Right renal cortex interstitium (tissue), 3 donors: ENCODE results near the gene IGFLR1. TPM values are rescaled to one million over a fixed set of nuclear protein-coding genes. Genes with fewer than 3 reads are reported as not detected.

ENCODE experiments used
- DNase-seq, 3 donors: peaks; one replicate each; pipeline ENCODE4 v3.0.0-alpha.2; 2013; ENCODE audit warnings: low read depth in 3 of 3, low spot score in 2 of 3
- polyA plus RNA-seq, 3 donors: library from polyadenylated mRNA; unstranded; fragments of 120-200 nt; gene quantifications; one replicate each; pipeline ENCODE4 v1.2.1, GENCODE V29; 2013; ENCODE audit not compliant: insufficient read length in 3 of 3

Gene IGFLR1
- polyA plus RNA-seq, 3 donors, result 1.8 to 2.7 (median 2.7) TPM

GRCh38 chr19:35740423-35741202, 1.6 kb downstream of the IGFLR1 start:
- DNase-seq, result peak; percentile 90 to 97 (median 97)

DNA sequence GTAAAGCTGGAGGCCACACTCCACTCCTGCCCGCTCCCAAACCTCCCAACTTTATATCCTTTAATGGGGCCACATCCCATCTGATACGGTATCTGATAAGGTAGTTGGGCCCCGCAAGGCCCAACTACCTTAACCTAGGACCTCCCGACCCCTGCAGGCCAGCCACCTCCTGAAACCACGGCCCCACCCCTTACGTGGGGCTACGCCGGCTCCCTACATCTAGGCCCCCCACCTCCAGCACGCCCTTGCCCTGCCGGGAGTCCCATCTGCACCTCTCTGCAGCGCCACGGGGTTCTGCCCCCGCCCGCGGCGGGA, 2.2 kb downstream of the IGFLR1 start:
- no peak for DNase-seq

GRCh38 chr19:35739275-35740107, 2.8 kb downstream of the IGFLR1 start:
- DNase-seq, result no peak

GRCh38 chr19:35738887-35739229, 3.4 kb downstream of the IGFLR1 start:
- no peak for DNase-seq

GRCh38 chr19:35738021-35738886, 4.0 kb downstream of the IGFLR1 start:
- DNase-seq, result no peak

- DNase-seq, result no peak
These were observed 5.1 kb downstream of the IGFLR1 start for GRCh38 chr19:35736913-35737886.

- no peak for DNase-seq
These were observed 7.4 kb downstream of the IGFLR1 start for GRCh38 chr19:35734889-35735288.

DNA sequence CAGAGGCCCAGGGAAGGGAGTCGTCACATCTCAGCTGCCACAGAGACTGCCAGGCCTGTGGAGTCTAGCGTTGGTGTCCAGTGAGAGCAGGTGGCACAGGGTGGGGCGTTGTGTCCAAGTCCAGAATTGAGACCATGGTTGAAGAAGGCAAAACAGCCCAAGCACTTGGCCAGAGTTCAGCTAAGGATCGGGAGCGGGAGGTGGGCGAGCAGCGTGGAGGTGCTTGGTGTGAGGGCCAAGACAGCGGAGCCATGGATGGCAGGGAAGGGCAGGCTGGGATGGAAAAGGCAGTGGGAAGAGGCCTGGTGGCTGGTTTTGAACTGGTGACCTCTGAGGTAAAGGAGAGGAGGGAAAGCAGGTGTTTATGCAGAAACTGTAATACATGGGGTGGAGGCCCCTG, 8.0 kb downstream of the IGFLR1 start:
- no peak for DNase-seq

DNA sequence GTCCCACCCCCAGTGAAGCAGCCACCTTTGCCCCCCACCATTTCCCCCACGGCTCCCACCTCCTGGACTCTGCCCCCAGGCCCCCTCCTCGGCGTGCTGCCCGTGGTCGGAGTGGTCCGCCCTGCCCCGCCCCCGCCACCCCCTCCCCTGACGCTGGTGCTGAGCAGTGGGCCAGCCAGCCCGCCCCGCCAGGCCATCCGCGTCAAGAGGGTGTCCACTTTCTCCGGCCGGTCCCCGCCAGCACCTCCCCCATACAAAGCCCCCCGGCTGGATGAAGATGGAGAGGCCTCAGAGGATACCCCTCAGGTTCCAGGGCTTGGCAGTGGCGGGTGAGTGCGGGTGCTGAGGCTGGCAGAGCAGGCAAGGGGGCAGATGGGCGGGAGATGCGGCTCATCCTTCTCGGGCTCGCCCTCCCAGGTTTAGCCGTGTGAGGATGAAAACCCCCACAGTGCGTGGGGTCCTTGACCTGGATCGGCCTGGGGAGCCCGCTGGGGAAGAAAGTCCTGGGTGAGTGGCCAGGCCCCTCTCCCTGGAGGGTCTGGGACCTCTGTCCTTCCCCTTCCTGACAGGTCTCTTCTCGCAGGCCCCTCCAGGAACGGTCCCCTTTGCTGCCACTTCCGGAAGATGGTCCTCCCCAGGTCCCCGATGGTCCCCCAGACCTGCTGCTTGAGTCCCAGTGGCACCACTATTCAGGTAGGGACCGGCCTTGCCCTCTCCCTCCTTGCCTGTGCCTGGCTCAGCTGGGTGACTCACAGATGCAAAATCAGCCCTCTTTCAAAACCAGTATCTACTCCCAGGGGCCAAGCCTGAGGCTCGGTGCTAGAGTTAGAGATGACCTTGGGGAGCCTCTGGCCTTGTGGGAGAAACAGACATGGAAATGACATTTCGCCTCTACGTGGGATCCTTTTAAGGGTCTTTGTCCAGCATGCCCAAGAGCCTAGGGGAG, 8.8 kb downstream of the IGFLR1 start:
- DNase-seq, result no peak

DNA sequence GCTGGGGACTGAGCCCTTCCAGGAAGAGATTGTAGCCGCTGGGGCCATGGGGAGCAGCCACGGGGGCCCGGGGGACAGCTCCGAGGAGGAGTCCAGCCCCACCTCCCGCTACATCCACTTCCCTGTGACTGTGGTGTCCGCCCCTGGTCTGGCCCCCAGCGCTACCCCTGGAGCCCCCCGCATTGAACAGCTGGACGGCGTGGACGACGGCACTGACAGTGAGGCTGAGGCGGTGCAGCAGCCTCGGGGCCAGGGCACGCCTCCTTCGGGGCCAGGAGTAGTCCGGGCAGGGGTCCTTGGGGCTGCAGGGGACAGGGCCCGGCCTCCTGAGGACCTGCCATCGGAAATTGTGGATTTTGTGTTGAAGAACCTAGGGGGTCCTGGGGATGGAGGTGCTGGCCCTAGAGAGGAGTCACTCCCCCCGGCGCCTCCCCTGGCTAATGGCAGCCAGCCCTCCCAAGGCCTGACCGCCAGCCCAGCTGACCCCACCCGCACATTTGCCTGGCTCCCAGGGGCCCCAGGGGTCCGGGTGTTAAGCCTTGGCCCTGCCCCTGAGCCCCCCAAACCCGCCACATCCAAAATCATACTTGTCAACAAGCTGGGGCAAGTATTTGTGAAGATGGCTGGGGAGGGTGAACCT, 9.6 kb downstream of the IGFLR1 start:
- DNase-seq, result no peak

- no peak for DNase-seq
These were observed 10.4 kb downstream of the IGFLR1 start for GRCh38 chr19:35731779-35732405.

DNA sequence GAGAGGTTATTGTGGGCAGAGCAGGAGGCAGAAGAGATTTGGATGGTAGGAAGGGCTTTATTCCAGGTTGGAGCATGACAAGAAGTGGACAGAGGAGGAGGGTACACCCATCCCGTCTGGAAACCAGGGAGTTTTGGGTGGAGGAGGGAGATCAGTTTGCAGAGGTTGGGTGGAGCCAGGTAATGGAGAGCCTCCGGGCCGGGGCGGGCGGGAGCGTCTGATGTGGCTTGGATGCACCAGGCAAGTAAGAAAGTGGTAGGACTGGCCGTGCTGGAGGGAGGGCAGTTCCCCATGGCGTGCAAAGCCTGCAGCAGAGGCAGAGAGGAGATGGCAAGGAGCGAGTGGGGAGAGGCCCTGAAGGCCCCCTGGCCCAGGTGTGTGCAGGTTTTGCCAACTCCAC, 10.9 kb downstream of the IGFLR1 start:
- DNase-seq, result no peak

DNA sequence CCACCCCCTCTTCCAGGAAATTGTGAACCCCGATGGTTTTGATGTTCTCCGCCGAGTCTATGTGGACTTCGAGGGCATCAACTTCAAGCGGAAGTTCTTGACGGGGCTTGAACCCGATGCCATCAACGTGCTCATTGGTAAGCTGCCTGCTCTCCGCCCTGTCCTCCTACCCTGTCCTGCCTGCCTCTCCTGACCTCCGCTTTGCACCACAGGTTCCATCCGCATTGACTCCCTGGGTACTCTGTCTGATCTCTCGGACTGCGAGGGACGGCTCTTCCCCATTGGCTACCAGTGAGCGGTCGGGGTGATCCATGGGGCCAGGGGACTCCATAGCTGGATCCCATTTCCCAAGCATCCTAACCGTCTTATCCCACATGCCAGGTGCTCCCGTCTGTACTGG, 11.9 kb downstream of the IGFLR1 start:
- DNase-seq, result no peak

DNA sequence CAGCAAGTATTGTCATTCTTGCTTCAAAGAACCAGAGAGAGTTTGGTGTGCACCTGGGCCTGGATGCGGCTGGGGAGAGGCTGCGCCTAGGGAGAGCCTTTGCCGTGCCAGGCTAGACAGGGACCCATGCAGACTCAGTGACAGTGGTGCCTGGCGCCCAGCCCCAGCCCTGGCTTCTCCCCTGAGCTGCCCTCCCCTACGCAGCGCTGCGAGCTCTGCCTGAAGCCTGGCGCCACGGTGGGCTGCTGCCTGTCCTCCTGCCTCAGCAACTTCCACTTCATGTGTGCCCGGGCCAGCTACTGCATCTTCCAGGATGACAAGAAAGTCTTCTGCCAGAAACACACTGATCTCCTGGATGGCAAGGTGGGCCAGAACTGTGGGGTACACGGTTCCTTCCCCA, 12.5 kb downstream of the IGFLR1 start:
- no peak for DNase-seq

DNA sequence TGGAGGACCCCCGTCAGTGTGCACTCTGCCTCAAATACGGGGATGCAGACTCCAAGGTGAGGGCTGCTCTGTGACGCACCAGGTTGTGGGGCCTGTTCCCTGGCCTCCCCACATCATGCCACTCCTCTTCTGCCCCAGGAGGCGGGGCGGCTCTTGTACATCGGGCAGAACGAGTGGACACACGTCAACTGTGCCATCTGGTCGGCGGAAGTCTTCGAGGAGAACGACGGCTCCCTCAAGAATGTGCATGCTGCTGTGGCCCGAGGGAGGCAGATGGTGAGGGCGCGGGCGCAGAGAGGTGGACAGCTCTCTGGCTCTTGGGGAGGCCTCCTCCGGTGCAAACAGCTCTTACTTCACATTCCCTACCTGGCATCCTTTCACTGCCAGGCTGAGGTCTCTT, 13.2 kb downstream of the IGFLR1 start:
- no peak for DNase-seq

DNA sequence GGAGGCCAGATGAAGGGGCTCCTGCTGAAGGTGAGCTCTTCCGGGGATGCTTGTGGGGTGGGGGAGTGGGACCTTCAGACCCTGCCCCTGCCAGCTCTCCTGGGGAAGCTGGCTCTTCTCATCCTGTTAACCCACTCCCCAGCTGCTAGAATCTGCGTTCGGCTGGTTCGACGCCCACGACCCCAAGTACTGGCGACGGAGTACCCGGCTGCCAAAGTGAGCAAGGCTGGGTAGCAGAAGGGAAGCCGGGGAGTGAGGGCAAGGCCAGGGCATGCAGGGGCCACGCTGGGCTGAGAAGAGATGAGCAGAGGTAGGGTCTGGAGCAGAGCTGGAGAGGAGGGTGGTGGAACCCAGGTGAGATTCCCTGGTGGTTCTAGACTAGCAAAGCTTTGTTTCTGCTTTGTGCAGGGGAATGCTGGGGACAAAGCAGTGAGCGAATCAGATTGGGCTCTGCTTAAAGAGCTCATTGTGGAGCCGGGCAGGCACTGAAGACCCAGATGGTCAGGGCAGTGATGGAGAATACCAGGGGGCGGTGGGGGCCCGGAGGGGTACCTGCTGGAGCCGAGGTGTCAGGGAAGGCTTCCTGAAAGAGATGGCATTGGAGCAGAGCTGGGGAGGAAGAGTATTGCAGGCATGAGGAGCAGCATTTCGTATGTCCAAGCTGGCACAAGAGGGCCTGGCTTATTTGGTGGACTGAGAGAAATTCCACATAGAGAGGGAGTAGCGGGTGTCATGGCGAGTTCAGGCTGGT, 14.1 kb downstream of the IGFLR1 start:
- DNase-seq, result no peak
